ENCODE results near the gene TMEM14A.

- TF ChIP-seq, protein P1, sequence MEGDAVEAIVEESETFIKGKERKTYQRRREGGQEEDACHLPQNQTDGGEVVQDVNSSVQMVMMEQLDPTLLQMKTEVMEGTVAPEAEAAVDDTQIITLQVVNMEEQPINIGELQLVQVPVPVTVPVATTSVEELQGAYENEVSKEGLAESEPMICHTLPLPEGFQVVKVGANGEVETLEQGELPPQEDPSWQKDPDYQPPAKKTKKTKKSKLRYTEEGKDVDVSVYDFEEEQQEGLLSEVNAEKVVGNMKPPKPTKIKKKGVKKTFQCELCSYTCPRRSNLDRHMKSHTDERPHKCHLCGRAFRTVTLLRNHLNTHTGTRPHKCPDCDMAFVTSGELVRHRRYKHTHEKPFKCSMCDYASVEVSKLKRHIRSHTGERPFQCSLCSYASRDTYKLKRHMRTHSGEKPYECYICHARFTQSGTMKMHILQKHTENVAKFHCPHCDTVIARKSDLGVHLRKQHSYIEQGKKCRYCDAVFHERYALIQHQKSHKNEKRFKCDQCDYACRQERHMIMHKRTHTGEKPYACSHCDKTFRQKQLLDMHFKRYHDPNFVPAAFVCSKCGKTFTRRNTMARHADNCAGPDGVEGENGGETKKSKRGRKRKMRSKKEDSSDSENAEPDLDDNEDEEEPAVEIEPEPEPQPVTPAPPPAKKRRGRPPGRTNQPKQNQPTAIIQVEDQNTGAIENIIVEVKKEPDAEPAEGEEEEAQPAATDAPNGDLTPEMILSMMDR (IDR thresholded peaks at IDR 0.05): no peak
- TF ChIP-seq POLR2A (IDR thresholded peaks at IDR 0.05): no peak
Measured at GRCh38 chr6:52666523-52666922, 4.4 kb upstream of the TMEM14A start.
